NCI-H510A treated with DMSO at 0.1 percent for 48 hours (cell line): ENCODE measurements around the gene TRPM6.
A peak's percentile ranks its signal among the peaks of the same experiment; 100 is the strongest.

Source experiments
- DNase-seq: peaks from one replicate; lab custom pipeline; 2025; lab: John Stamatoyannopoulos, UW

The TRPM6 gene

GRCh38 chr9:74771672-74772071 lies 116.0 kb downstream of the TRPM6 start:
- no peak for DNase-seq

GRCh38 chr9:74771262-74771585 lies 116.5 kb downstream of the TRPM6 start:
- DNase-seq: no peak

GRCh38 chr9:74770508-74771261 lies 117.0 kb downstream of the TRPM6 start:
- no peak for DNase-seq

GRCh38 chr9:74765481-74765971 lies 122.2 kb downstream of the TRPM6 start:
- no peak for DNase-seq

GRCh38 chr9:74762950-74763349 lies 124.8 kb downstream of the TRPM6 start:
- no peak for DNase-seq

GRCh38 chr9:74760031-74760700 lies 127.6 kb downstream of the TRPM6 start:
- no peak for DNase-seq

- DNase-seq: no peak
Observed at GRCh38 chr9:74755999-74756398, 131.7 kb downstream of the TRPM6 start.

- DNase-seq: no peak
Observed at GRCh38 chr9:74755355-74755754, 132.4 kb downstream of the TRPM6 start.

- DNase-seq: no peak
Observed at GRCh38 chr9:74753650-74754049, 134.1 kb downstream of the TRPM6 start.

GRCh38 chr9:74748966-74749365 lies 138.8 kb downstream of the TRPM6 start:
- no peak for DNase-seq

GRCh38 chr9:74742792-74743730 lies 144.7 kb downstream of the TRPM6 start:
- peak; percentile 55 for DNase-seq

- DNase-seq: no peak
Observed at GRCh38 chr9:74742191-74742790, 145.4 kb downstream of the TRPM6 start.

GRCh38 chr9:74736646-74737045 lies 151.1 kb downstream of the TRPM6 start:
- no peak for DNase-seq

- no peak for DNase-seq
Observed at GRCh38 chr9:74735761-74736160, 152.0 kb downstream of the TRPM6 start.

- no peak for DNase-seq
Observed at GRCh38 chr9:74729136-74729695, 158.5 kb downstream of the TRPM6 start.

- DNase-seq: no peak
Observed at GRCh38 chr9:74728176-74728575, 159.5 kb downstream of the TRPM6 start.

GRCh38 chr9:74726581-74726980 lies 161.1 kb downstream of the TRPM6 start:
- no peak for DNase-seq

- DNase-seq: no peak
Observed at GRCh38 chr9:74724317-74724716, 163.4 kb downstream of the TRPM6 start.

GRCh38 chr9:74721696-74722660 lies 165.7 kb downstream of the TRPM6 start:
- no peak for DNase-seq

GRCh38 chr9:74719306-74719705 lies 168.4 kb downstream of the TRPM6 start:
- no peak for DNase-seq

- no peak for DNase-seq
Observed at GRCh38 chr9:74718709-74719108, 169.0 kb downstream of the TRPM6 start.
